ENCODE measurements around the gene ASTN1. TPM values are rescaled to one million over a fixed set of nuclear protein-coding genes. Genes with fewer than 3 reads are reported as not detected.
A peak's percentile ranks its signal among the peaks of the same experiment; 100 is the strongest.

The ASTN1 gene
- total RNA-seq, 2 donors from 2014 or later, result not detected

DNA sequence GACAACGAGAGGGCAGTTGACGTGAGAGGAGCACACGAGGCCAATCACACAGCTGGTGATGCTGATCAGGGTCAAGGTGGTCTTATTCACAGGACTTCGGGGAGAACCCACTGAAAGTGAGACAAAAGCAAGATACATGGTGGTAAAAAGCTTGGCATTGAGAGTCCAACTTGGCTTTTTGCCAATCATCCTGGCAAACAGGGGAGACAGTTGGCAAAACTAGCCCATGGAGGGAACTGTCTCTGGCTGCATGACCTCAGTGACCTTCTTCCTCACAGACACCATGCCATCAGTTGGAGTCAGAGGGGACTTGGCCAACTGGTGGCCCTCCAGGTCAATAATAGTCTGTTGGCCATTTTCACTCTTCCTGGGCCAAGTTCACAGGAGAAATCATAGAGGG, 139.9 kb downstream of the ASTN1 start:
- Mint-ChIP-seq H3K27ac (no peak overlapping the region), H3K36me3 (no peaks in the 10 kb centered on the region), H3K9me3 (peaks cover 3 to 10% of the 10 kb centered on the region in 2 donors)
- ATAC-seq (no peak), DNase-seq (ENCODE audit: low spot score in 2 of 2) (no peak)

DNA sequence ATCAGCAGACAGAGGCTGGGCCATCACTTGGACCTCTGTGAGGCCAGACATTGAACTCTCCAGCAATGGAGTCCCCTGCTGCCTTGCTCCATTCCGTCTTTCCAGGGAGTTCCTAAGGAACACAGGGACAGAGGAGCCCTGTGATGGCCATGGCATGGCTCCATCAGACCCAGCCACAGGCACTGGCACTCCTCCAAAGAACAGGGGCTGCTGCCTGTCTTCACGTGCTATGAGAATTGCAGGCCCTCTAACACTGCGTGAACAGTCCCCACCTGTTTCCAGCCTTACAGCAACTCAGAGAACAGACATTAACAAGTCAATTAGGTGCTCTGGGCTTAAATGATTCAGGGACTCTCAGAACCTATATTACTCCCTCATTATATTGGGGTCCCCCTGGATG, 140.8 kb downstream of the ASTN1 start:
- ATAC-seq, result no peak
- H3K36me3 Mint-ChIP-seq, result no peaks in the 10 kb centered on the region
- no peak overlapping the region for H3K27ac Mint-ChIP-seq

DNA sequence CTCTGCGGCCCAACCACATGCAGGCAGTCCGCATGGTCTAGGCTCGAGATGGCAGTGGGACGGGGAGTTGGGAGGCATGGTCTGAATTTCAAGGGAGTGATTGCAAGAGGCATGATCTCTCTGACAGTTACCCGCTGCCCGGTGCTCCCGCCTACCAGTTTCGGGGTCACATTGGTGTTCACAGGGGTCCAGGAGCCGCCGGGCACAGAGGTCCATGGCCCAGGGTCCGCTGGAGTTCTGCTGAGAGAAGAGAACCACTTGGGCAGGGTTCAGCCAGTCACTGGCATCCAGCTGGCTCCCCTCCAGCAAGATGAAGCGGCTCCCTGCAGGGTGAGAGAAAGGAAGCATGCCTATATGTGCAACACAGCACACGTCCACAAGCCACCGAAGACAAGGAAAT, 141.3 kb downstream of the ASTN1 start:
- Mint-ChIP-seq H3K9me3 (peaks cover 0 to 10% of the 10 kb centered on the region in 2 donors), H3K36me3 (no peaks in the 10 kb centered on the region), H3K27ac (no peak overlapping the region)
- ATAC-seq (no peak), DNase-seq (ENCODE audit: low spot score in 2 of 2) (no peak)

More for the DNA sequence above, 140.8 kb downstream of the ASTN1 start:
- peaks cover 0 to 10% of the 10 kb centered on the region in 2 donors for H3K9me3 Mint-ChIP-seq
- no peak for DNase-seq (ENCODE audit: low spot score in 2 of 2)

DNA sequence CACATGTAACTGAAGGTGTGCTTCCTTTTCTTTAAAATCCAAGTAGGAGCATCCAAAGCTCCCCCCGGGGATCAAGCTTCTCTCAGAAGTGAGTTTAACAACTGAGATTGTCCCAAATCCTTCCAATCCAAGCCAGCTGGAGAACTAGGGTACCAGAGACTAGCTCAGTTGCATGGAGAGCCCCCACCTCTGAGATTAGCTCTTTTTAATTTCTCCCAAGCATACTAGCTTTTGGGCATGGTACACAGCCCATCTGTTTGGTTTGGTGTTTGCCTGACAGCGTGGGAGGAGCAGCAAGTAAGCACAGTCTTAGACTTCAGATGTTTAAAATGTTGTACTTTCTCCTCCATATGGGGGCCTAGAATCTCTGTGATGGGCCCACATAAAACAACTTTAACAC, 142.8 kb downstream of the ASTN1 start:
- no peak overlapping the region for H3K27ac Mint-ChIP-seq
- no peak for ATAC-seq
- H3K36me3 Mint-ChIP-seq, result no peaks in the 10 kb centered on the region
- H3K9me3 Mint-ChIP-seq, result peaks cover 0 to 8% of the 10 kb centered on the region in 2 donors
- no peak for DNase-seq (ENCODE audit: low spot score in 2 of 2)

- ATAC-seq (no peak), DNase-seq (ENCODE audit: low spot score in 2 of 2) (no peak)
- H3K27ac Mint-ChIP-seq, result no peak overlapping the region
- H3K36me3 Mint-ChIP-seq, result no peaks in the 10 kb centered on the region
- peaks cover 4 to 7% of the 10 kb centered on the region in 2 donors for H3K9me3 Mint-ChIP-seq
Observed at GRCh38 chr1:177020851-177021589, 143.5 kb downstream of the ASTN1 start.

- no peak for ATAC-seq
- H3K9me3 Mint-ChIP-seq, result peaks cover 4 to 7% of the 10 kb centered on the region in 2 donors
- no peak overlapping the region for H3K27ac Mint-ChIP-seq
- DNase-seq (ENCODE audit: low spot score in 2 of 2), result no peak
- no peaks in the 10 kb centered on the region for H3K36me3 Mint-ChIP-seq
Observed at GRCh38 chr1:177017287-177017852, 147.1 kb downstream of the ASTN1 start.

DNA sequence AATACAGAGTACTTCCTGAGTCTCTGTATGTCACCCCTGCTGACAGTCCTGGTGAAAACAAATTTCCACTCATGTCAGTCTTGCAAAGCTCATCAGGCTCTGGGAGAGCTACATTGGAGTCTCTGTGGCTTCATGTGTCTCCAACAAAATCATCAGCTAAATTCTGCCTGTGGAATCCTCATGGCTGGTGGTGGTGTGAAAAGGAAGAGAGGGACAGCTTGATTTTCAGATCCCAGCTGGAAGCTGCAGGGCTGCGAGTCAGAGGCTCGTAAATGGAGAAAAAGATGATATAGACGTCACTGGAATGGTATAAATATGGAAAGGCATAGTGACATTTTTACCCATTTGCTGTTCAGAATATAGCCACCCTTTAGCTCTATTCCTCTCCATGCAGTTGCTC, 150.2 kb downstream of the ASTN1 start:
- no peak for ATAC-seq
- no peaks in the 10 kb centered on the region for H3K36me3 Mint-ChIP-seq
- peaks cover 4 to 7% of the 10 kb centered on the region in 2 donors for H3K9me3 Mint-ChIP-seq
- DNase-seq (ENCODE audit: low spot score in 2 of 2), result no peak
- no peak overlapping the region for H3K27ac Mint-ChIP-seq

- no peak for DNase-seq (ENCODE audit: low spot score in 2 of 2)
- Mint-ChIP-seq H3K36me3 (no peaks in the 10 kb centered on the region), H3K27ac (no peak overlapping the region), H3K9me3 (peaks cover 3 to 4% of the 10 kb centered on the region in 2 donors)
- ATAC-seq, result no peak
Observed at GRCh38 chr1:177012342-177012925, 152.1 kb downstream of the ASTN1 start.

- no peak for ATAC-seq
- Mint-ChIP-seq H3K27ac (no peak overlapping the region), H3K9me3 (peaks cover 3 to 4% of the 10 kb centered on the region in 2 donors)
Observed at GRCh38 chr1:177011508-177011907, 153.0 kb downstream of the ASTN1 start.

GRCh38 chr1:177010211-177010825, 154.2 kb downstream of the ASTN1 start:
- Mint-ChIP-seq H3K9me3 (no peaks in the 10 kb centered on the region), H3K36me3 (no peaks in the 10 kb centered on the region), H3K27ac (no peak overlapping the region)
- ATAC-seq (no peak), DNase-seq (ENCODE audit: low spot score in 2 of 2) (no peak)

More at GRCh38 chr1:177011508-177011907, 153.0 kb downstream of the ASTN1 start:
- H3K36me3 Mint-ChIP-seq, result no peaks in the 10 kb centered on the region
- no peak for DNase-seq (ENCODE audit: low spot score in 2 of 2)

DNA sequence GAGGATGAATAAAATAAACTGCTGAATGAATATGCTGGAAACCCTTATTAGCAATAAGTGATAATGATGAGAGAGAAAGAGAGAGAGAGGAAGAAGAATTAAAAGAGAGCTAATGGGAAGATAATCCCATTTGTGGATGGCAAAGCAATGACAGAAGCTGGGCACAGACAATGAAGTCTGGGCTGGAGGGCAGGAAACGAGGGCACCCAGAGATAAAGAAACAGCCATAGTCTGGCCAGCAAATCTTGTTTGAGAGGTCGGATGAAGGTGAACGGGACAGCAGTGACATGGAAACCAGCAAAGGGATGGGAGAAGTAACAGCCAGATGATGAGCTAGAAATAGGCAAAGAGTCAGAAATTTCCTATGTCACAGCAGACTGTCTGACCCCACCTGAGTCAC, 155.9 kb downstream of the ASTN1 start:
- H3K9me3 Mint-ChIP-seq, result no peaks in the 10 kb centered on the region
- ATAC-seq (no peak), DNase-seq (ENCODE audit: low spot score in 2 of 2) (no peak)
- H3K27ac Mint-ChIP-seq, result peak overlapping the region in 1 of 2 donors; percentile 3
- no peaks in the 10 kb centered on the region for H3K36me3 Mint-ChIP-seq

DNA sequence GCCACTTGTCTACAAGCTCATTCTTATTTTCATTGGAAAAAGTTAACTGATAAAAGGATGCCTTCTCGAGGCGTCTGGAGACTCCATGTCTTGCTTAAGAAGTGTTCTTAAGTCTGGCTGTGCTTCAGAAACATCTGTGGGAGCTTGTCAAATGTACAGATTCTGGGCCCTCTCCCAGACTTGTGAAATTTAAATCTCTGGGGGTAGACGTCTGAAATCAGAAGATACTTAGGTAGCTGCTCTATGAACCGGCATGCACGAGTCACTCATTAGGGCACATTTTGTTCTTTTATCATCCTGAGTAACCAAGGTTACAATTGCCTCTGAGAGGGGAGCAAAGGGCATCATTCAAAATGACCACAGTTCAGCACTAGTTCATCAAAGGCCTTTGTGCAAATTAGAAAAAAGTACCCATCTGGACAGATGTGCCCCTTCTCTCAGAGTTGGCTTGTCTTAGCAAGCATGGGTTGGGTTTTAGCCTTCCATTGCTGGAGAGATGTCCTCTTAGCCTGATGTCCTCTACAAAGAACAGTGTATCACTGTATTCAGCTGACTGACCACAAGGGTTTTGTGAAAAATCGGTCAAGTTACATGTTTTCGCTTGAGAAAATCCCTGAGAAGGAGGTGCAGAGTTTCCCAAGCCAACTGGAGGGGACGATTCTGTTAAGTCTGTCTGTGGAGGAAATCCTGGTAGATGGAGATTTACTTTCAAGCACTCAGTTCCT, 156.9 kb downstream of the ASTN1 start:
- no peak for ATAC-seq
- H3K27ac Mint-ChIP-seq, result no peak overlapping the region
- no peak for DNase-seq (ENCODE audit: low spot score in 2 of 2)
- H3K9me3 Mint-ChIP-seq, result no peaks in the 10 kb centered on the region
- H3K36me3 Mint-ChIP-seq, result no peaks in the 10 kb centered on the region

DNA sequence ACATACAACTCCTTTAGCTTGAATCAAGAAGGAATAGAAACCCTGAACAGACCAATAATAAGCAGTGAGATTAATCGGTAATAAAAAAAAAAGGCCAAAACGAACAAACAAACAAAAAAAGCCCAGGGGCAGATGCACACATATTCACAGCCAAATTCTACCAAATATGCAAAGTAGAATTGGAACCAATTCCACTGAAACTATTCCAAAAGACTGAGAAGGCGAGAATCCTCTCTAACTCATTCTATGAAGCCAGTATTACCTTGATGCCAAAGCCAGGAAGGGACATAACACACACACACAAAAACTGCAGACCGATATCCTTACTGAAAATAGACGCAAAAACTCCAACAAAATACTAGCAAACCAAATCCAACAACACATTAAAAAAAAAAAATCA, 161.6 kb downstream of the ASTN1 start:
- Mint-ChIP-seq H3K27ac (no peak overlapping the region), H3K9me3 (no peaks in the 10 kb centered on the region)

GRCh38 chr1:177001556-177001955, 163.0 kb downstream of the ASTN1 start:
- Mint-ChIP-seq H3K27ac (no peak overlapping the region), H3K9me3 (peaks cover 0 to 5% of the 10 kb centered on the region in 2 donors), H3K36me3 (peaks cover 0 to 8% of the 10 kb centered on the region in 2 donors)
- ATAC-seq (no peak), DNase-seq (ENCODE audit: low spot score in 2 of 2) (no peak)

More for the DNA sequence above, 161.6 kb downstream of the ASTN1 start:
- ATAC-seq (no peak), DNase-seq (ENCODE audit: low spot score in 2 of 2) (no peak)
- H3K36me3 Mint-ChIP-seq, result no peaks in the 10 kb centered on the region

DNA sequence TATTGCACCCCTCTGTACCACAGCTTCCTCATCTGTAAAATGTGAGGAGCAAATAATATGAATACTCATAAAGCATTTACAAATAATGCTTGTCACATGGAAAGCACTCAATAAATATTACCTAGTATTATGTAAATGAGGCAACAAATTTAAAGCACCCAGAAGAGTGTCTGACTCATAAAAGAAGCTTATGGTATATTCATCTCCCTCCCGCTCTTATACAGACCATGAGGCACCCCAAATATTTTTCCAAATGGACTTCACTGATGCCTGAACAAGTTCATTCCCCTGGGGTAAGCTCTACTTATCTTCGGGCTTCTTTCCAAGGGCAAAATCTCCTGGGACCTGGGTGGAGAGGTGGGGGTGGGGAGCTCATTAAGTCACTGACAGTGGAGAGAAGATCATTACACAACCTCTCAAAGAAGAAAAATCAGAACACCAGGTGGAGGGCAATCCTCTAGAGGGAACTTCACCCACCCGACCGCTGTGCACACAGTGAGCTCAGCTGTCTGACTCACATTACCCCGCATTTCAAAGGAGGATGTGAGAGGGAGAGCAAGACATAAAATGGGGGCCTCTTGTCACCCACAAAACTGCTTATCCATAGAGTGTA, 166.2 kb downstream of the ASTN1 start:
- H3K9me3 Mint-ChIP-seq, result peaks cover 7 to 20% of the 10 kb centered on the region in 2 donors
- H3K36me3 Mint-ChIP-seq, result peaks cover 0 to 9% of the 10 kb centered on the region in 2 donors
- no peak for ATAC-seq

DNA sequence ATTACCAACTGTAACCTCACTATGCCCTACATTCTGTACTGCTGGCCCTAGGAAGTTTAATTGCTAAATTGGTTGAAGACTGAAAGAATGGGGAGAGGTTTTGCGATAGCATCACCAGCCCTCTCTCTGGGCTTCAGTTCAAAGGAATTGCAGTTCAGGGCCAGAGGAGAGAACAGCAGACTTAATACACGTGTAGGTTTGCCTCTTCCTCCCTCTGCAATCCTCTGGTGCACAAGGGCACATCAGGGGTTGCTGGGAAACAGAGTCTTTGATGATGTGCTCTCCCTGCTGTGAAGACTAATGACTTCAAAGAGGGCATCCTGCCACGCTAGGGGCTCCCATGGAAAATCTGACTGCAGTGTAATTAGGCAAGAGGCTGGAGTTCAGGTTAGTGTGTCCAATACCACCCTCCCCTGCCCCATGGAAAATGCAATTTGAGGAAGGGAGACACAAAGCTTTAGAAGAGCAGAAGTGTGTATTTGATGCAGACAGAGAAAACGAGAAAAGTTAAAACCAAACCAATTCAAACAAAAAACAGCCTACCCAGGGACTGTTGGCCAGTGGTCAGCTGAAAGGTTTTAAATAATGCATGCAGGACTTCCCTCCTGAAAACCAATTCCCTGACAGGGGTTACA, 167.9 kb downstream of the ASTN1 start:
- no peak for ATAC-seq
- no peak overlapping the region for H3K27ac Mint-ChIP-seq

More for the DNA sequence above, 166.2 kb downstream of the ASTN1 start:
- no peak overlapping the region for H3K27ac Mint-ChIP-seq
- DNase-seq (ENCODE audit: low spot score in 2 of 2), result no peak

More for the DNA sequence above, 167.9 kb downstream of the ASTN1 start:
- DNase-seq (ENCODE audit: low spot score in 2 of 2), result no peak
- Mint-ChIP-seq H3K9me3 (peaks cover 7 to 28% of the 10 kb centered on the region in 2 donors), H3K36me3 (peaks cover 0 to 9% of the 10 kb centered on the region in 2 donors)

Measured in activated naive CD4-positive, alpha-beta T cell treated with anti-CD3 and anti-CD28 coated beads, Interleukin-2, amount 50 U/mL, for 72 hours (primary cell).